LHCN-M2 (cell line): Measurements from ENCODE around the gene CRYZ. TPM values are rescaled to one million over a fixed set of nuclear protein-coding genes. Genes with fewer than 3 reads are reported as not detected.
A peak's percentile ranks its signal among the peaks of the same experiment; 100 is the strongest.
"Not testable (repeated sequence)": the region's sequence is repeated elsewhere in the genome, so short reads cannot be mapped to it uniquely, and the experiment has no call there.

Experiments used
- DNase-seq: peaks from one replicate; pipeline ENCODE4 v3.0.0-alpha.2; 2012; ENCODE audit warnings: low read depth
- polyA plus RNA-seq: library from polyadenylated mRNA; unstranded; fragments of >200 nt; gene quantifications from one replicate; pipeline ENCODE4 v1.2.1, GENCODE V29; 2012; ENCODE audit warnings: missing spikeins
- total RNA-seq: library from RNA; depleted of rRNA; stranded (reverse); fragments of >200 nt; gene quantifications from 2 replicates; pipeline ENCODE4 v1.2.3, GENCODE V29; 2014; rRNA removed

Gene CRYZ, protein sequence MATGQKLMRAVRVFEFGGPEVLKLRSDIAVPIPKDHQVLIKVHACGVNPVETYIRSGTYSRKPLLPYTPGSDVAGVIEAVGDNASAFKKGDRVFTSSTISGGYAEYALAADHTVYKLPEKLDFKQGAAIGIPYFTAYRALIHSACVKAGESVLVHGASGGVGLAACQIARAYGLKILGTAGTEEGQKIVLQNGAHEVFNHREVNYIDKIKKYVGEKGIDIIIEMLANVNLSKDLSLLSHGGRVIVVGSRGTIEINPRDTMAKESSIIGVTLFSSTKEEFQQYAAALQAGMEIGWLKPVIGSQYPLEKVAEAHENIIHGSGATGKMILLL
- 81.4 and 84.6 TPM in 2 replicates for total RNA-seq
- 26.8 TPM for polyA plus RNA-seq

DNA sequence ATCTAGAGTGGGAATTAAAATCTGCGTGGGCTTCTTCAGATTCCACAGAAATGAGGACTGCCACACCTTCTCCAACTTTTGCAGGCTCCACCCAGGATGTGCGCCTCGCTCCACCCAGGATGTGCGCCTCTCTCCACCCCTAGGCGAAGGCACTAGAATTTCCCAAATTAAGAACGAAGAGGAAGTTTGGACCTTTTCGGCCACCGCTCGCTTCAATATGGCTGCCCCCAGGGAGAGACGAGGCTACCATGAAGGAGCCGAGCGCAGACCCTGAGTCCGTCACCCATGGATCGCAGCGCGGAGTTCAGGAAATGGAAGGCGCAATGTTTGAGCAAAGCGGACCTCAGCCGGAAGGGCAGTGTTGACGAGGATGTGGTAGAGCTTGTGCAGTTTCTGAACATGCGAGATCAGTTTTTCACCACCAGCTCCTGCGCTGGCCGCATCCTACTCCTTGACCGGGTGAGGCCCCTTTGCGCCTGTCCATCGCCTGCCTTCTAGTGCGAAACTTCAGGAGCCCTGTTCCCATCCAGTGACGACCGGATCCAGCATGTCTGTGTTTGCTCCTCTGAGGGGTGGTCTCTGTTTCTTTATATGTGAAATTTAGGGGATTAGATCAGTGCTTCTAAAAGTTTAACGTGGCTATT, at the start of gene CRYZ, which contains the start of gene TYW3:
TSS of gene CRYZ (minus strand) at position 91 of the 644 bp plus-strand sequence. CDS start 8,229 bp downstream, outside the sequence.
TSS of gene TYW3 (plus strand) at position 193 of the 644 bp plus-strand sequence. CDS start at position 286, 93 bp downstream.
- peak; percentile 93 for DNase-seq

DNA sequence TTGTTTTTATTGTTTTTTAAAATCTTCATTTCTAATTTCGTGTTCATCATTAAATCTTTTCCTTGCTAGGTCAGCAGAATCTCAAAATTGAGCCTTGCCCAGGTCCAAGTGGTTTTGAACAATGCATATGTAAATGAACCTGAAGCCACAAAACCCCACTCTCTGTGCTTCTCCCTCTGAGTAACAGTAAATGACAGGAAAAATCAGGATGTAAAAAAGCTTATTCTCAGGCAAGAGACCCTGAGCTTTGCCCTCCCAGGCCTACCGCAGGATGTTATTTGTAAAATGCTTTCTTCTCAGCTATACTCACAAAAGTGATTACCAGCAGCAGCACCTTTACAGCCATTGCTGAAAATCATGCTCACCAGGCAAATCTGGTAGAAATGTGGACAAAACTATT, 47.7 kb upstream of the CRYZ start:
- no peak for DNase-seq

DNA sequence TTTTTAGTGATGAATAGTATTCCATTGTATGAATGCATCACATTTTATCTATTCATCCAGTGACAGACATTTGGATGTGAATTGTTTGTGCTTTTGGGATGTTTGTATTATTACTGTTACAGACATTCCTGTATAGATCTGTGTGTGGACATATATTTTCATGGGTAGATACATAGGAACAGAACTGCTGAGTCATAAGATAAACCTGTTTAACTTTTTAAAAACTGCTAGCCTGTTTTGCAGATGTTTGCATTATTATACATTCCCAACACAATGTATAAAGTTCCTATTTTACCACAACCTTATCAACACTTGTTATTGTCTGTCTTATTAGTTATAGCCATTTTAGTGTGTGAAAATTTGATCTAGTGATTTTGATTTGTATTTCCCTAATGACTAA, 46.9 kb upstream of the CRYZ start:
- no peak for DNase-seq

DNA sequence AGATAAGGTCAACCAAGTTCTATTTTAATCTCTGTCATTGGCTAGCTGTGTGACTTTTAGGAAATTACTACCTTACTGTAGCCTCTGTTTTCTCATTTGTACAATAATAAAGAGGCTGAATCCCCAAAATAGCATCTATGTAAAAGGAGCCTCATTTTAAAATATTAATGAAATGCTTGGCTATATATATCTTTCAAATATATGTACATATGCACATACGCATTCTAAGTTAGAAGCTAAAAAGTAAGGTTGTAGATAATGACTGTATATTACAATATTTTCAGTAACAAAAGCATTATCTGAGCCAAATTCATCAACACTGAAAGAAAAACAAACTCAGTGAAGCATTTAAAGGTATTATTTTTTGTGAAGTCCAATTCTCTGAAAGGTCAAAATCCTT, 44.7 kb upstream of the CRYZ start:
- DNase-seq, result no peak

DNA sequence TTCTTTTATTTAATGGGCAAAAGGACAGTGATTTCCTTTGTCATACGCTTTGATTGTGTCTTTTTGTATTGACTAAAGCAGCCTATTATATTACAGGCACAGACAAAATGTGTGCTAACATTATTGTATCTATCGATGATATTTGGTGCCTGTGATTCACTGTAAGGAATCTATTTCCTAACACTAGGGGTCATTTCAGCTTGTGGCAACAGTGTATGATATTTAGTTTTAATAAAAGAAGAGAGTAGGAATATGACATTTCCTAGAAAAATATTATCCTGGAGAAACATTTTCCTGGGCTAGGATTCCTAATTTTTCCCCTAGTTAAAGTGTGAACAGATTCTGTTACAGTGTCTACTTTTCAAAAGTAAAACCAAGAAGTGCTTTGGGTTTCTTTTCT, 42.9 kb upstream of the CRYZ start:
- no peak for DNase-seq

DNA sequence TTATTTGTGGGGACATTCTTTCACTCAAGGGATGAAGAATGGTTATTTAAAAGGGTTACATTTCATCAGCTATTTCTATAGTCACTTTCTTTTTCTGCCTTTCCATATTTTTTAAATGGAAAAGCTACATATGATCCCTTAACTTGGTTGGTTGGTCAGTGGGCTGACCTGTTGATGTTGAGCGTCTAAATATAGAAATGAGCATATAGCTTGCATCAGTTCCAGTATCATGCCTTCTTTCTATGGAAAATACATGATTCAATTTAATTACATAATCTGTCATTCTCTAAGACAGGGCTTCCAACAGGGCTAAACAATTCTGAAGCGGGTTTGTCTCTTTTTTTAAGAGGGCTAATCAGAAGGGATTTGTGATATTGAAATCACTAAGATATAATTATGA, 40.7 kb upstream of the CRYZ start:
- DNase-seq, result no peak

DNA sequence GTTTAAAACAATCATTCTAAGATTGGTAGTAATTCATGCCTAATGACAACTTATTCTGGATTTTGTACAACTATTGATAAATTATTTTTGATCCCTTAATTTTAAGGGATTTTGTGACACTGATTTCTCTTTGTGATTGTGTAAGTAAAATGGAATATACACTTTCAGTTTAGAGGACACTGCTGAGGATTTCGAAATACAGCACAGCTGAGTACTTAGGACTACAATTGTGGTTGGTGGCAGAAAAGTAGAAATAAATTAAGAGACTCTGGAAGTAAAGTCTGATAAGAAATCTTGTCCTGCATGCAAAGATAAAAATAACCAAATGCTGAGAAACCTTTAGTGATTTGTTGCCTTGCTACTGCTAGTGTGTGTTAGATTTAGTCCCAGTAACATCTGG, 40.1 kb upstream of the CRYZ start:
- DNase-seq, result peak; percentile 29

DNA sequence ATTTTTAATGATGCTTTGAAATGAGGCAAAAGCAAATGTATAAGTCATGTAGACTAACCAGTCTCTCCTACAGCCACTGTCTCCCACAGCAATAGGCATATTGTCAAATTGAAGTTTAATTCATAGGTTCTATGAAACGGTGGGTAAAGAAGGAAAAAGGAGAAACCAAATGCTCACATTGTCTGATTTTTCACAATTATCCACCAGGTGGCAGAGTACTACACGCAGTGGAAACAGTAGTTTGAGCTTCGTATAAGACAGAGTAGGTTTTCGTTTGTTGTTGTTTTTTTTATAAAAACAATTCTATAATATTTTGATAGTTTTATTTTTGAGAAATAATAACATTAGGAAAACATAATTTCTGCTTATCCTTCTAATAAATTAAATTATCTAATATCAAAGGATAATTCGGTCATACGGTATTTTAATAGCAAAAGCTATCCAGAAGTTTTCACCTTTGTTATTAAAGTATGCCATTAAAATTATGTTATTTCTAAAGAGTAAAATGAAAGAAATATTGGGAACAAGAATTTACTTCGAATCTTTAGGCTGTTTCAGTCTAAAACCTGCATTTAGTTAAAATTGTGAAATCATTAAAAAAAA, 39.2 kb upstream of the CRYZ start:
- DNase-seq, result peak; percentile 49

DNA sequence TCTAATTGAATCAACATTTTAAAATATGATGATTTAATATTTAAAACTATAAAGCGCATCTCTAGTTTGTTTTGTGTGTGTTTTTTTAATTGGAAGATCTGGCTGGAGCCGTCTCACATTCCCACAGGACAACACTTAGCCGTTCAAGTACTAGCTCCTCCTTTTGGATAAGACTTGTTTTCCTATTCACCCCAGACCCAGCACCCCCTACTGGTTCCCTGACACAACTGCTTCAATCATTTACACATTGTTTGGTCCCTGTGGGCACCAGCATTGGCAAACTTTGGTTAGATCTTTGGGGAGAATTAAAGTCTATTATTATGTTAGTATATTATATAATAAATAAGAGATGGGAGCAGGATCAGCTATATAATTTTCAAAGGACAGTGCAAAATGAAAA, 34.6 kb upstream of the CRYZ start:
- peak; percentile 35 for DNase-seq

DNA sequence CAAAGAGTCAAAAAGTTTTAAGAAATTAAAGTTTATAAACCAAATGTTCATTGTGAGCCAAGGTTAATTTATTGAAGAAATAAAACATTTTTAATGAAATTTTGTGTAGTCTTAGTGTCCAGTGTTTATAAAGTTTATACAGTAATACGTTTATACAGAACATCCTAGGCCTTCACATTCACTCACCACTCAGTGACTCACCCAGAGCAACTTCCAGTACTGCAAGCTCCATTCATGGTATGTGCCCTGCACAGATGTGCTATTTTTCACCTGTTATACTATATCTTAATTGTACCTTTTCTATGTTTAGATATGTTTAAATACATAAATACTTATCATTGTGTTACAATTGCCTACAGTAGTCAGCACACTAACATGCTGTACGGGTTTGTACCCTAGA, 33.7 kb upstream of the CRYZ start:
- DNase-seq, result no peak

DNA sequence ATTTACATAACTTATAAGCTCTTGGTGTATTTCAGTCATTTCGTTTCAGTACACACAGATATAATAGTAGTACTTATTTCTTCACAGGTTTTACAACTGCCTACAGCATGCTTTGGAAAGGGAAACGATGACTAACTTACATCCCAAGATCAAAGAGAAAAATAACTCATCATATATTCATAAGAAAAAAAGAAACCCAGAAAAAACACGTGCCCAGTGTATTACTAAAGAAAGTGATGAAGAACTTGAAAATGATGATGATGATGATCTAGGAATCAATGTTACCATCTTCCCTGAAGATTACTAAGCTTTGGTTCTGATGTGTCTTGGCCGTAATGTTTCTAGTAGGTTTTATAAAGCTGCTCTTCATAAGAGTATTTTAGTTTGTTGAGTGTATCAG, 31.0 kb upstream of the CRYZ start:
- DNase-seq, result no peak

DNA sequence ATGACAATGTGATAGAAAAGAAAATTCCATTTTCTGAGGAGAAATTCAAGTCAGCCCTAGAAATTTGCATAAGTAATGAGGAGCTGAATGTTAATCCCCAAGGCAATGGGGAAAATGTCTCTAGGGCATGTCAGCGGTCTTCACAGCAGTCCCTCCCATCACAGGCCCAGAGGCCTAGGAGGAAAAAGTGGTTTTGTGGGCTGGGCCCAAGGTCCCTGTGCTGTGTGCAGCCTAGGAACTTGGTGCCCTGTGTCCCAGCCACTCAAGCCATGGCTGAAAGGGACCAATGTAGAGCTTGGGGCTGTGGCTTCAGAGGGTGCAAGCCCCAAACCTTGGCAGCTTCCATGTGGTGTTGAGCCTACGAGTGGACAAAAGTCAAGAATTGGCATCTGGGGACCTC, 23.8 kb upstream of the CRYZ start:
- DNase-seq, result not testable (repeated sequence)

DNA sequence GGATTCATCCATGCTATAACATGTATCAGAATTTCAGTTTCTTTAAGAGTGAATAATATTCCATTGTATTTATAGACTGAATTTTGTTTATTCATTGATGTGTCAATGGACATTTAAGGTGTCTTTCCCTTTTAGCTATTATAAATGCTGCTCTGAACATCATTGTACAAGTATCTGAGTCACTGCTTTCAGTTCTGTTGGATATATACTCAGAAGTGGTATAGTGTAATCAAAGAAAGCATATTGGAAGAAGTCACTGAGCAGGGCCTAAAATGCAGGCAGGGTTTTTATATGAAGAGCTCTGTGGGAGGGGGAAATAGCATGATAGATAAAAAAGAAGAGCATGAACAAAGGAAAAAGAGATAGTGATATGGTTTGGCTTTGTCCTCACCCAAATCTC, 22.6 kb upstream of the CRYZ start:
- DNase-seq, result no peak

DNA sequence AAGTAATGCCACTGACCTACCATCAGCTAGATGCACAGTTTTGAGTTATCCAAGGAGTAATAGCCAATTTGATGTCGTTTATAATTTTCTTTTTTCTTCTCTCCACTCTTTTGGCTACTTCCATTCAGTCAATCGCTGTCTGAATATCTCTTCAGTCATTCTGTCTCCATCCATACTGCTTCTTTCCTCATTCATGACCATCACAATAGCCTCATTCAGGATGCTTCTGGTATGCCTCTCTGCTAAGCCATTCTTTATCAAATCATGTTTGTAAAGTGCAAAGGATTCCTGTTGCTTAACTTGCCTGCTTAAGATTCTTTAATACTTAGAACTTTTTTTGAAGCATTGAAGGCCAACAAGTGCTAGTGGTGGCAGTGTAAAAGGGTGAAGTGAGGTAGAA, 20.3 kb upstream of the CRYZ start:
- DNase-seq, result no peak

DNA sequence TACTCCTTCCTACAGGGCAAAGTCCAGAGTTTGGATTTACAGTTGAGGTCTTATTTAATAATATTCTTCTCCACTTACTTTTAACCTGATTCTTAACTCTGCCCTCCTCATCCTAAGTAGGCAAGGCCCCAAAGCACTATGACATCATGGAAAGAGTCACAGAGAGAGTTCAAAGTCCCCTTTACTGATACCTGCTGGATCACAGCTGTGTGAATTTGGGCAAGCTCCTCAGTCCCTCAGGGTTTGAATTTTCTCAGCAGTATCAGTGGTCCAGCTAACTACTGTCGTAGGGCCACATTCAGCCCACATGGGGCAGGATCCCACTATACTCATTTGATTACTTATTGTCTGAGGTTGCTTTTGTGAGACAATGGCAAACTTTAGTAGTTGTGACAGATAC, 16.1 kb upstream of the CRYZ start:
- DNase-seq, result no peak

DNA sequence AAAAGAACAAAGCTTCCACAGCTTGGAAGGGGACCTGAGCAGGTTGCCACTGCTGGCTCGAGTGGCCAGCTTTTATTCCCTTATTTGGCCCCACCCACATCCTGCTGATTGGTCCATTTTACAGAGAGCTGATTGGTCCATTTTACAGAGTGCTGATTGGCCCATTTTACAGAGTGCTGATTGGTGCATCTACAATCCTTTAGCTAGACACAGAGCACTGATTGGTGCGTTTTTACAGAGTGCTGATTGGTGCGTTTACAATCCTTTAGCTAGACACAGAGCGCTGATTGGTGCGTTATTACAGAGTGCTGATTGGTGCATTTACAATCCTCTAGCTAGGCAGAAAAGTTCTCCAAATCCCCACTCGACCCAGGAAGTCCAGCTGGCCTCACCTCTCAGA, 12.4 kb upstream of the CRYZ start:
- not testable (repeated sequence) for DNase-seq

DNA sequence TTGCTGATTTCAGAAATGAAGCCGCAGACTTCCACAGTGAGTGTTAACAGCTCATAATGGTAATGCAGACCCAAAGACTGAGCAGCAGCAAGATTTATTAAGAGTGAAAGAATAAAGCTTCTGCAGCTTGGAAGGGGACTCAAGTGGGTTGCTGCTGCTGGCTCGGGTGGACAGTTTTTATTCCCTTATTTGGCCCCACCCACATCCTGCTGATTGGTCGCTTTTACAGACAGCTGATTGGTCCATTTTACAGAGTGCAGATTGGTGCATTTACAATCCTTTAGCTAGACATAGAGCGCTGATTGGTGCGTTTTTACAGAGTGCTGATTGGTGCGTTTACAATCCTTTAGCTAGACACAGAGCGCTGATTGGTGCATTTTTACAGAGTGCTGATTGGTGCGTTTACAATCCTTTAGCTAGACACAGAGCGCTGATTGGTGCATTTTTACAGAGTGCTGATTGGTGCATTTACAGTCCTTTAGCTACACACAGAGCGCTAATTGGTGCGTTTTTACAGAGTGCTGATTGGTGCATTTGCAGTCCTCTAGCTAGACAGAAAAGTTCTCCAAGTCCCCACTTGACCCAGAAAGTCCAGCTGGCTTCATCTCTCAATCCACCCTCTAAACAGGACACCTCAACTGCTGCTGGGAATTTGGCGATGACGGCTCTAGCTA, 7.6 kb upstream of the CRYZ start:
- DNase-seq, result not testable (repeated sequence)

DNA sequence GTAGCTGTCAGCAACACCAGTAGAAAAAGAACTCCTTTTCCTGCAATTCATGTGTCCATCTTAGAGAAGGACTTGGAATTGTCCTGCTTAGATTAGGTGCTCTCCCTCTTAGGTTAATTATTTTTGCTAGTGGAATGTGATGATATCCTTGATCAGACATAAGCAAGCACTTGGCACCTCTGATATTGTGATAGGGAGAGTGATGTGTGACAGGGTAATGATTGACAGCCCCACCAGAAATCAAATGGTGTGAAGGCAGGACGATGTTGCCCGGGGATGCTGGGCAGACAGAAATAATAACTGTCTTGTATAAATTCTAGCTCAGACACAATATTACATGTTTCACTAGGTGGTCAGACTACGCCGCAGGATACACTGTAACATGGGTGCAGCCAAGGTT, 4.5 kb upstream of the CRYZ start:
- DNase-seq, result no peak

DNA sequence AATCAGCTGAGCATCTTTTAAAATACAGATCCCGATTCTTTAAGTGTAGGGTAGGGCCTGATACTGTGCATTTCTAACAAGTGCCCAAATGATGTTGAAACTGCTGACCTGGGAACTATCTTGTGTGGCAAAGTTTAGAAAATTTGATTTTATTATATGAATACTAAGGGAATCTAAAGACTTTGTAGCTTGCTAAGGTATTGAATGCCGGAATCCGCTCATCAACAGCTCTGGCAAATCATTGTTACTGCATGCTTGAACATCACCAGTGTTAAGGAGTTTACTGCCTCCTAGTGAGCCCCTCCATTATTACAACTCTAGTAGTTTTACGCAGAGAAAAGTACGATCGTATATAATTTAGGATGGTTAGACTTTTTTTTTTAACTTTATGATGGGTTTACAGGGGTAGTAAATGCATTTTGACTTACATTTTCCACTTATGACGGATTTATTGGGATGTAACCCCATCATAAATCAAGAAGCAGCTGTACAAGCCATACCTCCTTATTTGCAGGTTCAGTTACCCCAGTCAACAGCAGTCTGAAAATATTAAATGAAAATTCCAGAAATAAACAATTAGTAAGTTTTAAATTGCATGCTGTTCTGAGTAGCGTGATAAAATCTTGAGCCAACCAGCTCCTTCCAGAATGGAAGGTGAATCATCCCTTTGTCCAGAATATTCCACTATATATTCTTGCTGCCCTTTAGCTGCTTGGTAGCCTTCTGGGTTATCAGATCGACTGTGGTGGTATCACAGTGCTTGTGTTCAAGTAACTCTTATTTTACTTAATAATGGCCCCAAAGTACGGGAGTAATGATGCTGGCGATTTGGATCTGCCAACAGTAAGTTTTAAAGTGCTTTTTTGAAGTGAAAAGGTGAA, 994 bp upstream of the CRYZ start:
- peak; percentile 80 for DNase-seq

DNA sequence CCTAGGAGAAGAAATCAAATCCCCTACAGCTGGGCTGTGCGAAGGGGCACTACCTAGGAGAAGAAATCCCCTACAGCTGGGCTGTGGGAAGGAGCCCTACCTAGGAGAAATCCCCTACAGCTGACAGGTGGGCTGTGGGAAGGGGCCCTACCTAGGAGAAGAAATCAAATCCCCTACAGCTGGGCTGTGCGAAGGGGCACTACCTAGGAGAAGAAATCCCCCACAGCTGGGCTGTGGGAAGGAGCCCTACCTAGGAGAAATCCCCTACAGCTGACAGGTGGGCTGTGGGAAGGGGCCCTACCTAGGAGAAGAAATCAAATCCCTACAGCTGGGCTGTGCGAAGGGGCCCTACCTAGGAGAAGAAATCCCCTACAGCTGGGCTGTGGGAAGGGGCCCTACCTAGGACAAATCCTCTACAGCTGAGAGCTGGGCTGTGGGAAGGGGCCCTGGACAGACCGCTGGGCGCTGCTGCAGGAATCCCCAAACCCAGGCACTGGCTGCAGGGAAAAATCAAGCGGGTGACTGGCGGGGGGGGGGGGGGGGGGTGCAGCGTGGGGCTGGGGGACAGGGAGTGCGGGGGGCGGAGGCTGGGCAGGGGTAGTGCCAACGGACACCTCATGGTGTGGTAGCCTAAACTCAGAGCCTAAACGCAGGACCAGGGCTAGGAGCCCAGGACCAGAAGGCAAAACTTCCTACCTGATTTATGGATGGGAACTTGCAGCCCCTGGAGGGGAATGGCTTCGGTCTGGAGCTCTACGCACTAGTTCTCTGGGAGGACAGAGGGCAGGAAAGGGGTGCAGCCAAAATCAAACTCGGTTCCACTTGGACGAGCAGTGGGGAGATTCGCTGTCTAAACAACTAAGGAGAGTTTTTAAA, 541 bp downstream of the CRYZ start:
- not testable (repeated sequence) for DNase-seq
